Tibial nerve (tissue), 4 donors: ENCODE data around the gene APP. TPM values are rescaled to one million over a fixed set of nuclear protein-coding genes. Genes with fewer than 3 reads are reported as not detected.

ENCODE experiments used
- DNase-seq, 2 donors: peaks; one replicate each; pipeline ENCODE4 v3.0.0-alpha.2; 2019; ENCODE audit warnings: low spot score in 2 of 2
- H3K27ac ChIP-seq, 4 donors: fragments of 200-600 bp; sonication (generic) in 3 of 4; one replicate each; pipeline ENCODE4 v1.5.1; 2017 to 2019; ENCODE audit warnings: mild to moderate bottlenecking in 1 of 4
- H3K27me3 ChIP-seq, 2 donors: fragments of 200-600 bp; sonication (generic) in 1 of 2; one replicate each; pipeline versions ENCODE4 v1.5.1 to v1.6.0; 2017 to 2019
- H3K36me3 ChIP-seq, 3 donors: fragments of 200-600 bp; sonication (generic); one replicate each; pipeline ENCODE4 v1.5.1; 2018 to 2019
- H3K4me1 ChIP-seq, 4 donors: fragments of 200-600 bp; sonication (generic) in 3 of 4; one replicate each; pipeline ENCODE4 v1.5.1; 2017 to 2019
- H3K4me3 ChIP-seq, 4 donors: fragments of 200-600 bp; sonication (generic) in 3 of 4; one replicate each; pipeline ENCODE4 v1.5.1; 2017 to 2019; ENCODE audit warnings: mild to moderate bottlenecking in 1 of 4, moderate library complexity in 1 of 4
- H3K9me3 ChIP-seq, 4 donors: fragments of 200-600 bp; sonication (generic) in 3 of 4; one replicate each; pipeline ENCODE4 v1.5.1; 2017 to 2019
- CTCF ChIP-seq, 5 experiments: fragments of 200-600 bp in 3 of 5; fragments of 450-650 bp in 2 of 5; sonication (generic) in 3 of 5; IDR thresholded peaks; one replicate each; pipeline ENCODE4 v1.5.1; 2016 to 2019; ENCODE audit warnings: antibody characterized with exemption in 5 of 5, mild to moderate bottlenecking in 3 of 5, moderate library complexity in 2 of 5
- EP300 ChIP-seq, 2 donors: sonication (generic); formaldehyde crosslinking; IDR thresholded peaks; one replicate each; pipeline ENCODE4 v1.6.1; 2017; ENCODE audit warnings: antibody characterized with exemption in 2 of 2, mild to moderate bottlenecking in 1 of 2
- POLR2A ChIP-seq, 2 donors: fragments of 450-650 bp; IDR thresholded peaks; one replicate each; pipeline ENCODE4 v1.6.1; 2017; ENCODE audit warnings: antibody characterized with exemption in 2 of 2, mild to moderate bottlenecking in 2 of 2, moderate library complexity in 2 of 2
- WGBS, 2 donors: methylation state at CpG; one replicate each; pipeline ENCODE4 v1.1.5; 2018; 5-methylcytosine and 5-hydroxymethylcytosine counted together
- total RNA-seq, 4 donors: library from RNA; depleted of rRNA; stranded (reverse); fragments of >200 nt; gene quantifications; one replicate each; pipeline ENCODE4 v1.1.0, GENCODE V29; 2016

The APP gene
- total RNA-seq, 4 donors from 2014 or later, result 271 to 327 (median 293) TPM

DNA sequence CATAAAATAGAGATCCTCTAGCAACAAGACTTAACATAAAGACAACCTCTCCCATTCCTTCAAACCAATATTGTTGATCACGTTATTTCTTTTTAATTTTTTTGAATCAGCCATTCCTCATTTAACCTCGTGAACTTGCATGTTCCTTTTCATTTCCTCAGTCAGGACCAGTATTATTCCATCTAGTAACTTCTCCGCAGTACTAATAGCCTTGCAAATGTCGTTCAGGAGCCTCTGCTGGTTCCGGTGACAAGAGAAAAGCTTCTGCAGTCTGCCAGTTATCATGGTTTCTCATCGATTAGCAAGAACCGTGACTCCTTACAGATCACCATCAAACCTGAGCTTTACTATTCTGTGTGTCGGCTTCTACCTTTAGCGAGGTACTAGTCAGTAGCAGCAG, 3.0 kb downstream of the APP start:
- Histone ChIP-seq H3K9me3 (no peaks in the 10 kb centered on the region), H3K4me3 (peak overlapping the region in 2 of 4 donors; percentile 6 to 90), H3K36me3 (no peaks in the 10 kb centered on the region), H3K4me1 (peaks cover 0 to 49% (median 14%) of the 10 kb centered on the region in 4 donors), H3K27ac (peak overlapping the region in 2 of 4 donors; percentile 92 to 95), H3K27me3 (no peaks in the 10 kb centered on the region)
- no peak for TF ChIP-seq EP300 (IDR thresholded peaks at IDR 0.05)
- TF ChIP-seq POLR2A (IDR thresholded peaks at IDR 0.05), result no peak
- TF ChIP-seq CTCF (IDR thresholded peaks at IDR 0.05), result no peak
- DNase-seq, result no peak
- WGBS, 2 donors, result 39 to 44% methylated on average over 9 of the region's 9 CpGs

DNA sequence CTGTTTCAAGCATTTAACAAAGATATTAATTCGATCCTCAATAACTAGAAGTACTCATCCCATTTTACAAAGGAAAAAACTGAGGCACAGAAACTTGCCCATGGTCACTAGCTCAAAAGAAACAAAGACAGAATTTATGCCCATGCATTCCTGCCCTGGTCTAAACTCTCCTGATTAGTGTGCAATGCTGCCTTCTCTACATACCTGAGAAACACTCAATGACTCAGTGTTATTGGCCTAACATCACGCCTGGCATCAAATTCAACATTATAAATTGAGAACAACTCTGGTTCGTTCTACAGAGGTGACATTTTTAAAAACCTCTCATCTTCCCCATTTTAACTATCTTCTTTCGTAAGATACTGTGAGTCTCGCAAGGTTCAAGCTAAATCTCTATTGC, 5.2 kb downstream of the APP start:
- Histone ChIP-seq H3K4me3 (no peak overlapping the region), H3K27ac (peak overlapping the region in 1 of 4 donors; percentile 95), H3K27me3 (no peaks in the 10 kb centered on the region), H3K4me1 (peaks cover 0 to 53% (median 14%) of the 10 kb centered on the region in 4 donors), H3K9me3 (no peaks in the 10 kb centered on the region), H3K36me3 (no peaks in the 10 kb centered on the region)
- DNase-seq, result no peak
- 78 to 82% methylated on average over 5 of the region's 5 CpGs for WGBS, 2 donors
- no peak for TF ChIP-seq EP300 (IDR thresholded peaks at IDR 0.05)
- TF ChIP-seq POLR2A (IDR thresholded peaks at IDR 0.05), result no peak
- TF ChIP-seq CTCF (IDR thresholded peaks at IDR 0.05), result no peak

- TF ChIP-seq EP300 (IDR thresholded peaks at IDR 0.05), result no peak
- TF ChIP-seq POLR2A (IDR thresholded peaks at IDR 0.05), result no peak
- TF ChIP-seq CTCF (IDR thresholded peaks at IDR 0.05), result no peak
- no peak for DNase-seq
- H3K36me3 ChIP-seq, result no peaks in the 10 kb centered on the region
- H3K27ac ChIP-seq, result no peak overlapping the region
- H3K4me3 ChIP-seq, result no peak overlapping the region
- H3K4me1 ChIP-seq, result peaks cover 0 to 61% (median 14%) of the 10 kb centered on the region in 4 donors
- H3K27me3 ChIP-seq, result no peaks in the 10 kb centered on the region
- no peaks in the 10 kb centered on the region for H3K9me3 ChIP-seq
- WGBS, 2 donors, result 46% methylated on average over 2 of the region's 2 CpGs
Observed at GRCh38 chr21:26164311-26164710, 6.3 kb downstream of the APP start.

DNA sequence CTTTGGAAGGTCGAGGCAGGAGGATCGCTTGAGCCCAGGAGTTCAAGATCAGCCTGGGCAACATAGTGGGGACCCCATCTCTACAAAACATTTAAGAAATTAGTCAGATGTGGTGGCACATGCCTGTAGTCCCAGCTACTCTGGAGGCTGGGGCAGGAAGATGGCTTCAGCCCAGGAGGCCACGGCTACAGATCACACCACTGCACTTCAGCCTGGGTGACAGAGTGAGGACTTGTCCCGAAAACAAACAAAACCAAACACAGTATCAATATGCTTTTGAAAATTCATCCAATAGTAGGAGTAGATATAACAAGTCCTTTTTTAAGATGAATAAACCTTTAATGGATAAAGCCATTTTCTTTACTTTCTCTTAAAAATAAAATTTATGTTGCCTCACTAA, 8.5 kb downstream of the APP start:
- no peak for TF ChIP-seq EP300 (IDR thresholded peaks at IDR 0.05)
- no peak for TF ChIP-seq POLR2A (IDR thresholded peaks at IDR 0.05)
- no peak for TF ChIP-seq CTCF (IDR thresholded peaks at IDR 0.05)
- H3K27me3 ChIP-seq, result no peaks in the 10 kb centered on the region
- DNase-seq, result no peak
- WGBS, 2 donors, result 85 to 89% methylated on average over 4 of the region's 4 CpGs
- H3K4me1 ChIP-seq, result peaks cover 0 to 54% (median 1%) of the 10 kb centered on the region in 4 donors
- H3K9me3 ChIP-seq, result no peaks in the 10 kb centered on the region
- H3K27ac ChIP-seq, result no peak overlapping the region
- H3K36me3 ChIP-seq, result no peaks in the 10 kb centered on the region
- H3K4me3 ChIP-seq, result no peak overlapping the region

DNA sequence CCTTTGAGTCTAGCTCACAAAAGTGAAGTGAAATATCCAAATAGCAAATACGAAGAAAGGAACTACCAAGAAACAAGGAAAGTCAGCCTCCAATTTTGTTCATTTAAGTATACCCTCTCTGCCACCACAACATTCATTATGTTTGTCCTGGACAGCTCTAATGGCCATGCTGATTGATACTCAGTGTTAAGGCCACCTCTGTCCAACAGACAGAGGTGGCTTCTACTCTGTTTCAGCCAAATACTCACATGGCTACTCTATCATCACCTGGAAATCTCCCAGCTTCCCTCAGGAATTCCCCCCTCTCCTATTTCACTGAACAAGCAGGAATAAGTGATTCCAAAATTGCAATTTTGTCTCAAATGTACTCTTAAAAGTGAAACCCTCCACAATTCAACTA, 10.7 kb downstream of the APP start:
- Histone ChIP-seq H3K27ac (no peak overlapping the region), H3K9me3 (no peaks in the 10 kb centered on the region), H3K4me3 (no peak overlapping the region), H3K4me1 (peaks cover 0 to 33% (median 0%) of the 10 kb centered on the region in 4 donors), H3K36me3 (no peaks in the 10 kb centered on the region), H3K27me3 (no peaks in the 10 kb centered on the region)
- no peak for DNase-seq
- TF ChIP-seq POLR2A (IDR thresholded peaks at IDR 0.05), result no peak
- TF ChIP-seq EP300 (IDR thresholded peaks at IDR 0.05), result no peak
- TF ChIP-seq CTCF (IDR thresholded peaks at IDR 0.05), result no peak
- 74 to 82% methylated on average over 1 of the region's 1 CpG for WGBS, 2 donors
